GM21619 (cell line): Measurements from ENCODE around the gene CACNA1E.
A peak's percentile ranks its signal among the peaks of the same experiment; 100 is the strongest.

Source experiments
- ATAC-seq: cut with Tn5 transposase; IDR thresholded peaks from one replicate; pipeline ENCODE4 v1.9.1; 2021; ENCODE audit not compliant: unreplicated experiment

Gene CACNA1E

GRCh38 chr1:181483285-181484195 is at the start of gene CACNA1E:
Gene CACNA1E, plus strand, starts transcription at chr1:181483517. Its CDS starts 228 bp downstream, at chr1:181483745.
- no peak for ATAC-seq

- no peak for ATAC-seq
These were observed 49.4 kb upstream of the CACNA1E start for GRCh38 chr1:181433931-181434330.

GRCh38 chr1:181438013-181438412 is 45.3 kb upstream of the CACNA1E start:
- no peak for ATAC-seq

- ATAC-seq: no peak
These were observed 42.8 kb upstream of the CACNA1E start for GRCh38 chr1:181440510-181440909.

- ATAC-seq: no peak
These were observed 41.2 kb upstream of the CACNA1E start for GRCh38 chr1:181442181-181442525.

- peak; percentile 49 for ATAC-seq
These were observed 40.0 kb upstream of the CACNA1E start for GRCh38 chr1:181443231-181443853.

GRCh38 chr1:181445436-181445835 is 37.9 kb upstream of the CACNA1E start:
- ATAC-seq: no peak

- no peak for ATAC-seq
These were observed 34.9 kb upstream of the CACNA1E start for GRCh38 chr1:181448461-181448860.

- no peak for ATAC-seq
These were observed 31.6 kb upstream of the CACNA1E start for GRCh38 chr1:181451661-181452230.

- no peak for ATAC-seq
These were observed 30.6 kb upstream of the CACNA1E start for GRCh38 chr1:181452746-181453145.

GRCh38 chr1:181453541-181454201 is 29.6 kb upstream of the CACNA1E start:
- no peak for ATAC-seq

- no peak for ATAC-seq
These were observed 26.8 kb upstream of the CACNA1E start for GRCh38 chr1:181456551-181456950.

GRCh38 chr1:181458419-181458818 is 24.9 kb upstream of the CACNA1E start:
- ATAC-seq: no peak

- no peak for ATAC-seq
These were observed 24.2 kb upstream of the CACNA1E start for GRCh38 chr1:181459067-181459466.

GRCh38 chr1:181469829-181470228 is 13.5 kb upstream of the CACNA1E start:
- no peak for ATAC-seq

GRCh38 chr1:181475580-181475979 is 7.7 kb upstream of the CACNA1E start:
- no peak for ATAC-seq

- ATAC-seq: no peak
These were observed 6.7 kb upstream of the CACNA1E start for GRCh38 chr1:181476581-181476980.

- ATAC-seq: no peak
These were observed 5.0 kb upstream of the CACNA1E start for GRCh38 chr1:181478306-181478705.

- peak; percentile 50 for ATAC-seq
These were observed 4.1 kb upstream of the CACNA1E start for GRCh38 chr1:181479137-181479745.

- ATAC-seq: no peak
These were observed 1.3 kb upstream of the CACNA1E start for GRCh38 chr1:181482001-181482430.
